Activated CD4-positive, alpha-beta T cell treated with anti-CD3 and anti-CD28 coated beads, Interleukin-2, amount 50 U/mL, for 1 hour (primary cell): Measurements from ENCODE around the gene HDAC11.

Experiments
- DNase-seq: peaks from one replicate; pipeline ENCODE4 v3.0.0-alpha.2; 2020

HDAC11 gene

GRCh38 chr3:13528217-13528867 is 48.2 kb downstream of the HDAC11 start:
- no peak for DNase-seq

GRCh38 chr3:13529196-13530112 is 49.3 kb downstream of the HDAC11 start:
- DNase-seq = no peak

GRCh38 chr3:13530241-13531009 is 50.3 kb downstream of the HDAC11 start:
- no peak for DNase-seq

- DNase-seq = no peak
Measured at GRCh38 chr3:13532085-13532484, 52.0 kb downstream of the HDAC11 start.

GRCh38 chr3:13532631-13533030 is 52.5 kb downstream of the HDAC11 start:
- no peak for DNase-seq

GRCh38 chr3:13533885-13534301 is 53.8 kb downstream of the HDAC11 start:
- DNase-seq = no peak

GRCh38 chr3:13535526-13535875 is 55.4 kb downstream of the HDAC11 start:
- DNase-seq = no peak

- DNase-seq = no peak
Measured at GRCh38 chr3:13535905-13536304, 55.8 kb downstream of the HDAC11 start.

- DNase-seq = no peak
Measured at GRCh38 chr3:13536432-13536831, 56.3 kb downstream of the HDAC11 start.

GRCh38 chr3:13536832-13537231 is 56.7 kb downstream of the HDAC11 start:
- no peak for DNase-seq

- no peak for DNase-seq
Measured at GRCh38 chr3:13537244-13537908, 57.3 kb downstream of the HDAC11 start.

- DNase-seq = no peak
Measured at GRCh38 chr3:13537909-13538296, 57.8 kb downstream of the HDAC11 start.

- no peak for DNase-seq
Measured at GRCh38 chr3:13538520-13539291, 58.6 kb downstream of the HDAC11 start.

- DNase-seq = no peak
Measured at GRCh38 chr3:13539292-13539638, 59.2 kb downstream of the HDAC11 start.

GRCh38 chr3:13539671-13540070 is 59.6 kb downstream of the HDAC11 start:
- DNase-seq = no peak

- DNase-seq = no peak
Measured at GRCh38 chr3:13540297-13540995, 60.3 kb downstream of the HDAC11 start.

- no peak for DNase-seq
Measured at GRCh38 chr3:13541691-13542090, 61.6 kb downstream of the HDAC11 start.

GRCh38 chr3:13542142-13542541 is 62.0 kb downstream of the HDAC11 start:
- DNase-seq = no peak

- no peak for DNase-seq
Measured at GRCh38 chr3:13543253-13543652, 63.1 kb downstream of the HDAC11 start.

GRCh38 chr3:13544293-13544831 is 64.3 kb downstream of the HDAC11 start:
- DNase-seq = peak; percentile 39

- no peak for DNase-seq
Measured at GRCh38 chr3:13544951-13545651, 65.0 kb downstream of the HDAC11 start.
